Testis (tissue), 3 donors: ENCODE results near the gene GLIS1. TPM values are rescaled to one million over a fixed set of nuclear protein-coding genes. Genes with fewer than 3 reads are reported as not detected.

Experiments used
- DNase-seq: peaks from one replicate; pipeline ENCODE4 v3.0.0-alpha.2; 2019
- H3K27ac ChIP-seq, 2 donors: fragments of 200-600 bp; sonication (generic); one replicate each; pipeline ENCODE4 v1.5.1; 2019
- H3K27me3 ChIP-seq: fragments of 200-600 bp; sonication (generic); one replicate; pipeline ENCODE4 v1.5.1; 2019
- H3K36me3 ChIP-seq: fragments of 200-600 bp; sonication (generic); one replicate; pipeline ENCODE4 v1.5.1; 2017; ENCODE audit warnings: low read depth; ENCODE audit errors: missing control alignments
- H3K4me1 ChIP-seq: fragments of 200-600 bp; sonication (generic); one replicate; pipeline ENCODE4 v1.5.1; 2019
- H3K4me3 ChIP-seq, 2 donors: fragments of 200-600 bp; sonication (generic); one replicate each; pipeline ENCODE4 v1.5.1; 2017 to 2019
- H3K9me3 ChIP-seq: fragments of 200-600 bp; sonication (generic); one replicate; pipeline ENCODE4 v1.5.1; 2017
- POLR2A ChIP-seq: fragments of 450-650 bp; IDR thresholded peaks from one replicate; pipeline ENCODE4 v1.6.1; 2017; ENCODE audit warnings: antibody characterized with exemption, mild to moderate bottlenecking, moderate library complexity
- whole genome bisulfite sequencing, 2 donors: methylation state at CpG; one replicate each; pipeline ENCODE4 v1.1.5; 2018; 5-methylcytosine and 5-hydroxymethylcytosine counted together
- intact Hi-C: fragments of 100-400 bp; cut with DNase I; formaldehyde crosslinking; loops from one replicate; pipeline ENCODE4 v1.15.1; 2023; ENCODE audit warnings: low total_unique reads
- polyA plus RNA-seq: library from polyadenylated mRNA; stranded (reverse); fragments of 350-450 nt; fragmentation: Illumina TruSeq; extraction: RNeasy Lipid Tissue Mini Kit (QIAGEN cat#74804); gene quantifications from one replicate; pipeline ENCODE4 v1.2.3, GENCODE V29; 2014; ENCODE audit warnings: low read depth, low replicate concordance; ENCODE audit not compliant: insufficient read depth
- total RNA-seq, 2 donors: library from RNA; depleted of rRNA; stranded (reverse); fragments of >200 nt; gene quantifications; one replicate each; pipeline ENCODE4 v1.2.3, GENCODE V29; 2016
- TF ChIP-seq, protein P1 (sequence below), 3 experiments: fragments of 450-650 bp in 2 of 3; fragments of 200-600 bp in 1 of 3; sonication (generic) in 1 of 3; IDR thresholded peaks; one replicate each; pipeline ENCODE4 v1.5.1; 2016 to 2019; ENCODE audit warnings: antibody characterized with exemption in 3 of 3, mild to moderate bottlenecking in 2 of 3, moderate library complexity in 1 of 3

The GLIS1 gene
- total and polyA plus RNA-seq, 3 donors from 2014 or later, result 2.9 to 6.1 (median 3.8) TPM

DNA sequence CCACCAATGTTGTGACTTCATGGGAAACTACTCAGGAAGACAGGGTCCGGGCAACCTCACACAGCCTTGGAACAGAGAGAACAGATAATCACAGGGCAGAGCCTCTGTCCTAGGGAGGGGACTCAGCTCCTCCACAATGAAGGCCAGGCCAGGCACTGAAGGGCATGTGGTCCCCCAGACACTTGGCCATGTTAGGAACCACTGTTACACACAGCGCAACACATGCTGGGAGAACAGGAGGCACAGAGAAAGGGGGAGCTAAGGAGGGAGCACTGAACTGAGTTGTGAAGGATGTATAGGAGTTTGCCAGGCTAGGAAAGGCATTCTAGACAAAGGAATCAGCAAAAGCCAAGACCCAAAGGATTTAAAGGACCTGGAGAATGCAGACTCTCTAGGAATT, 152.2 kb downstream of the GLIS1 start:
- no peak for DNase-seq
- no peak overlapping the region for H3K4me3 ChIP-seq
- H3K9me3 ChIP-seq, result no peaks in the 10 kb centered on the region
- 77 to 81% methylated on average over 2 of the region's 2 CpGs for WGBS, 2 donors
- no peaks in the 10 kb centered on the region for H3K27me3 ChIP-seq
- peaks cover 12% of the 10 kb centered on the region for H3K4me1 ChIP-seq
- intact Hi-C loops, result no loop called here
- H3K36me3 ChIP-seq, result no peaks in the 10 kb centered on the region
- no peak overlapping the region for H3K27ac ChIP-seq
- TF ChIP-seq, protein P1, sequence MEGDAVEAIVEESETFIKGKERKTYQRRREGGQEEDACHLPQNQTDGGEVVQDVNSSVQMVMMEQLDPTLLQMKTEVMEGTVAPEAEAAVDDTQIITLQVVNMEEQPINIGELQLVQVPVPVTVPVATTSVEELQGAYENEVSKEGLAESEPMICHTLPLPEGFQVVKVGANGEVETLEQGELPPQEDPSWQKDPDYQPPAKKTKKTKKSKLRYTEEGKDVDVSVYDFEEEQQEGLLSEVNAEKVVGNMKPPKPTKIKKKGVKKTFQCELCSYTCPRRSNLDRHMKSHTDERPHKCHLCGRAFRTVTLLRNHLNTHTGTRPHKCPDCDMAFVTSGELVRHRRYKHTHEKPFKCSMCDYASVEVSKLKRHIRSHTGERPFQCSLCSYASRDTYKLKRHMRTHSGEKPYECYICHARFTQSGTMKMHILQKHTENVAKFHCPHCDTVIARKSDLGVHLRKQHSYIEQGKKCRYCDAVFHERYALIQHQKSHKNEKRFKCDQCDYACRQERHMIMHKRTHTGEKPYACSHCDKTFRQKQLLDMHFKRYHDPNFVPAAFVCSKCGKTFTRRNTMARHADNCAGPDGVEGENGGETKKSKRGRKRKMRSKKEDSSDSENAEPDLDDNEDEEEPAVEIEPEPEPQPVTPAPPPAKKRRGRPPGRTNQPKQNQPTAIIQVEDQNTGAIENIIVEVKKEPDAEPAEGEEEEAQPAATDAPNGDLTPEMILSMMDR (IDR thresholded peaks at IDR 0.05), result no peak
- TF ChIP-seq POLR2A, result no peak

DNA sequence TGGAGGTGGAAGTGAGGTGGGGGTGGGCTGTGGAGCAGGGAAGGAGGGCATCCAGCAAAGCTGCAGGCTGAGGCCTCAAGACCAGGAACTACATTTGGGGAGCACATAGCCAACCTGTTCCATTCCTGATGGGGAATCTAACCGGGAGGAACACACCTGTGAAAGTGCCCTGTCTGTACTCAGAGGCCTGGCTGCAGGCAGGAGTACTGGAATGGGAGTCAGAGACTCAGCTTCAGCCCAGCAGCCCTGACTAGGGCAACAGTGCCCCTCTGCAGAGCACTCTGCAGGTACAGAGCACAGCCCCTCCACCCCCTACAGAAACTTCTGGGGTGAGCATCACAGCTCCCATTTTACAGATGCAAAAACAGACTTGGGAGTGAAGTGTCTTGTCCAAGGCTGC, 153.4 kb downstream of the GLIS1 start:
- TF ChIP-seq, protein P1 (IDR thresholded peaks at IDR 0.05), result no peak
- no peak for TF ChIP-seq POLR2A
- Histone ChIP-seq H3K4me1 (peaks cover 12% of the 10 kb centered on the region), H3K36me3 (no peaks in the 10 kb centered on the region), H3K4me3 (no peak overlapping the region), H3K9me3 (no peaks in the 10 kb centered on the region), H3K27ac (no peak overlapping the region), H3K27me3 (no peaks in the 10 kb centered on the region)
- 93 to 100% methylated on average over 1 of the region's 1 CpG for WGBS, 2 donors
- no peak for DNase-seq
- intact Hi-C loops, result no loop called here

DNA sequence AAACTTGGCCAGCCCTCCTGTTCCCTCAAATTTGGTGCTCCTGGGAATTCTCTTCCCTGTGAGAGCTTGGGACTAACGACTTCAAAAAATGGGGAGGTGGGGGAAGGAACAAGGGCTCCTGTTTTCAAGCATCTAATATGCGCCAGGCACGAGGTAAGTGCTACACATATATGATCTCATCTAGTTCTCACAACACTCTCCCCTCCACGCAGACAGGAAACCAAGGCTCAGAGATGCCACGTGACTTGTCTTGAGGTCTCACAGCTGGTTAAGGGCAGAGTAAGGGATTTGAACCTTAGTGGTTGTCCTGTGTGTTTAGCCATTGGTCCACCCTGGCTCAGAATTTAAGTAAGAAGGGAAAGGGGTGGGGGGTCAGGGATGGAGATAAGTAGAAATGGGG, 153.8 kb downstream of the GLIS1 start:
- intact Hi-C loops, result no loop called here
- H3K4me3 ChIP-seq, result no peak overlapping the region
- no peaks in the 10 kb centered on the region for H3K27me3 ChIP-seq
- H3K4me1 ChIP-seq, result peaks cover 12% of the 10 kb centered on the region
- WGBS, 2 donors, result 75 to 80% methylated on average over 5 of the region's 5 CpGs
- no peak for DNase-seq
- TF ChIP-seq, protein P1 (IDR thresholded peaks at IDR 0.05), result no peak
- no peak for TF ChIP-seq POLR2A
- H3K27ac ChIP-seq, result no peak overlapping the region
- no peaks in the 10 kb centered on the region for H3K36me3 ChIP-seq
- H3K9me3 ChIP-seq, result no peaks in the 10 kb centered on the region

DNA sequence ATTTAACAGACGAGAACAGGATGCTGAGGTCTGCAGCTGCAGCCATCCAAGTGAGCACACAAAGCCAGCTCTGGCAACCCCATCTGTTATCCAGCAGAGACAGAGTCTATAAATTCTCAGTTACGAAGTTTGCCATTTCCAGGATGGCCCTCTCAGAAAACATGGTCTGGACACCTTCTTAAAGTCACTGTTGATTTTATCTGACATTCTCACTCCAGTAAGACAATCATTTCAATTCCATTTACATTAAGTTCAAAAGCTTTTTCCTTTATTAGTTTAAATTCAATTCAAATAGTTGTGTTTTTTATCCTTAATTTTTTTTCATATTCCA, 154.2 kb downstream of the GLIS1 start:
- no peak for DNase-seq

More for the DNA sequence above, 154.2 kb downstream of the GLIS1 start:
- Histone ChIP-seq H3K9me3 (no peaks in the 10 kb centered on the region), H3K36me3 (no peaks in the 10 kb centered on the region), H3K4me3 (no peak overlapping the region), H3K27me3 (no peaks in the 10 kb centered on the region), H3K4me1 (peaks cover 12% of the 10 kb centered on the region), H3K27ac (no peak overlapping the region)
- WGBS, 2 donors, result 76 to 80% methylated on average over 2 of the region's 2 CpGs
- intact Hi-C loops, result no loop called here
- TF ChIP-seq, protein P1 (IDR thresholded peaks at IDR 0.05), result no peak
- TF ChIP-seq POLR2A, result no peak
